ENCODE measurements around the gene OLFML1.

The OLFML1 gene

DNA sequence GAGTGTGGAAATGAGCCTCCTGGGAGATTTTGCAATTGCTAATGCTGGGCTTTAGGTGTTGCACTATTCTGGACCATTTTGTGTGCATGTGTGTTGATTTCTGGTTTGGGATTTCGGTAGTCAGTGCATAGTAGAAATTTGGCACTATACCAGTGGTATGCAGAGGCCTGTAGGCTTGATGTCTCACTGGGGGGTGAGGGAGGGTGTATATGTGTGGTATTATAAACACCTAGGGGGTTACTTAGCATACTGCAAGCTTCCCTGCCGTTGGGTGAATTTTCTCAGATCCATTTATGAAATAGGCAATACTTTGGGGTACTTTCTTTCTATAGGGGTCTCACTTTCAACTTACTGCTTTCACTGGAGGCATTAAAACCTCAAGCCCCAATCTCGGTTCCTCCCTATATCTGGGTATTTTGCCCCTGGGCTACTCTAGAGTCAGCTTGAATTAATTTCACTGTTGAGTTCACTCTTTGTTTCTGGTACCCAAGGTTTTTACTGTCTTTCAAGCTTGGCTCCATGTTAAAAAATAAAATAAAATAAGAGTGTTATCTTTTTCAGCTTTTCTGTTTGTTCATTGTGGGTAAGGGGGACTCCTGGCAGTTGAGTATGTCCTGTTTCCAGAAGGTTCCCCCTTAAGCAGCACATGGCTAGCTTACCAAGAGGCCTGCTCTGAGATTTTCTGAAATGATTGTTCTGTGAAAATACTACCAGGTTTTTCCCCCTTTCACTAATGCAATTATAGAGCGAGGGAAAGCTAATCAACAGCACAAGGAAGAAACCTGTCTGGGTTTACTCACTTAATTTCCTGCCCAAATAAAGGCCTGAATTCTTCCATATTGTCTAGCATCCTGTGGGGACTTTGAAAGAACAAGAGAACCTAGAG is 74.3 kb downstream of the OLFML1 start:
- DNase-seq (ENCODE audit: low read depth in 2 of 2) = no peak
